Measurements from ENCODE around the gene DDX42. TPM values are rescaled to one million over a fixed set of nuclear protein-coding genes. Genes with fewer than 3 reads are reported as not detected.
A peak's percentile ranks its signal among the peaks of the same experiment; 100 is the strongest.

The DDX42 gene
- total RNA-seq, 1 experiment from 2014 or later = 184 TPM

DNA sequence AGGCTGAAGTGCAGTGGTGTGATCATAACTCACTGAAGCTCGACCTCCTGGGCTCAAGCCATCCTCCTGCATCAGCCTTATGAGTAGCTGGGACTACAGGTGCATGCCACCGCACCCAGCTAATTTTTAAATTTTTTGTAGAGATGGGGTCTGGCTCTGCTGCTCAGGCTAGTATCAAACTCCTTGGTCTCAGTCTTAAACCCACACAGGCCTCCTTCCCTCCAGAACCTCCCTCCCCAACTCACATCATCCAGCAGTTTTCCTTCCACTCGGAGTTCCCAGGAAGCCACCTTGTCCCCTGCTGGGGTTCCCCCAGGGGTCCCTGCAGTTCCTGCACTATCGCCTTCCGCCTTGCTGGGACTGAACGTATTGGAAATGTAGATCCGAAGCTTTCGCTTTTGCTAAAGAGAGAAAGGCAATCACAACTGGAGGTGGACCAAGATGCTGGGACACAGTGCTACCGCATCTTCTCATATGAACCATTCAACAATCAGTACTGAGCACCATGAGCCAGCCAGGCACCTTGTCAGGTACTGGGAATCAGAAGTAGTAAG lies 61.3 kb downstream of the DDX42 start:
- Histone ChIP-seq H2BK12ac (ENCODE audit: insufficient read length, low read depth, low read length) (no peak overlapping the region), H3K18ac (ENCODE audit: insufficient read length, low read depth, low read length) (no peak overlapping the region), H2AK5ac (ENCODE audit: insufficient read length, low read length) (no peak overlapping the region), H3K4me2 (ENCODE audit: insufficient read depth, insufficient read length, low read length) (no peak overlapping the region), H3K4me1 (ENCODE audit: insufficient read depth, low read length) (no peaks in the 10 kb centered on the region; the same call in 1 of the 2 replicates), H3K14ac (ENCODE audit: insufficient read depth, low read length) (no peak overlapping the region), H3K27me3 (ENCODE audit: insufficient read depth, low read length) (no peaks in the 10 kb centered on the region), H2BK20ac (ENCODE audit: low read depth, low read length, poor library complexity, severe bottlenecking) (no peak overlapping the region), H3K79me1 (ENCODE audit: insufficient read depth, low read depth, low read length, poor library complexity, severe bottlenecking) (peaks cover 3% of the 10 kb centered on the region), H4K8ac (replicated peaks; ENCODE audit: insufficient read length, low read depth, low read length) (no peak overlapping the region), H4K5ac (ENCODE audit: insufficient read length, low read depth, low read length) (no peak overlapping the region), H2AFZ (ENCODE audit: low read length) (no peak overlapping the region), H3K9ac (ENCODE audit: extremely low read depth, insufficient read length, low read length) (no peak overlapping the region), H3K79me2 (ENCODE audit: insufficient read depth, low read length) (no peaks in the 10 kb centered on the region; the same call in 1 of the 2 replicates), H3T11ph (ENCODE audit: low read length) (no peak overlapping the region), H2BK120ac (ENCODE audit: low read depth, low read length, poor library complexity, severe bottlenecking) (no peak overlapping the region), H3K4ac (ENCODE audit: low read depth, low read length) (no peak overlapping the region), H2BK15ac (ENCODE audit: low read depth, low read length) (no peak overlapping the region), H4K20me1 (ENCODE audit: control insufficient read depth, insufficient read depth, insufficient read length) (peaks cover 2% of the 10 kb centered on the region), H4K91ac (ENCODE audit: insufficient read length, low read depth, low read length) (no peak overlapping the region), H2BK5ac (ENCODE audit: insufficient read length, low read length) (no peak overlapping the region), H3K23ac (ENCODE audit: insufficient read length, low read depth, low read length) (no peak overlapping the region), H3K9me3 (ENCODE audit: control insufficient read depth, low read depth, low read length) (no peaks in the 10 kb centered on the region), H3K27ac (ENCODE audit: insufficient read length, low read depth, low read length) (no peak overlapping the region), H3K23me2 (ENCODE audit: insufficient read length, low read depth, low read length, poor library complexity, severe bottlenecking) (no peaks in the 10 kb centered on the region), H3K56ac (ENCODE audit: insufficient read length, low read depth, low read length) (no peak overlapping the region)
- Mint-ChIP-seq H3K27ac (peak overlapping the region in 1 of 3 experiments; percentile 56; a peak in 1 of 7 replicates), H3K4me1 (peaks cover 12 to 23% of the 10 kb centered on the region in 2 experiments), H3K4me3 (no peak overlapping the region), H3K9me3 (no peaks in the 10 kb centered on the region), H3K36me3 (ENCODE audit: insufficient read depth in 1 of 3, low read depth in 3 of 3) (peaks cover 46 to 67% (median 66%) of the 10 kb centered on the region in 3 experiments), H3K27me3 (ENCODE audit: low read depth) (no peaks in the 10 kb centered on the region)
- WGBS (ENCODE audit: extremely low coverage, insufficient read length, low lambda C conversion rate) = no CpG with 5 or more reads among the region's 9 CpGs
- TF ChIP-seq CTCF (conservative IDR thresholded peaks at IDR 0.05) = no peak
- no peak for DNase-seq
